Body of pancreas (tissue), 4 donors: ENCODE measurements around the gene FXR1.

Experiments used
- POLR2A ChIP-seq, 3 donors: fragments of 450-650 bp; IDR thresholded peaks; one replicate each; pipeline ENCODE4 v1.6.1; 2016; ENCODE audit warnings: antibody characterized with exemption in 3 of 3, mild to moderate bottlenecking in 2 of 3
- TF ChIP-seq, protein P1 (sequence below), 7 experiments: fragments of 450-650 bp in 4 of 7; fragments of 200-600 bp in 3 of 7; sonication (generic) in 3 of 7; IDR thresholded peaks; one replicate each; pipeline ENCODE4 v1.5.1; 2016 to 2019; ENCODE audit warnings: antibody characterized with exemption in 7 of 7

DNA sequence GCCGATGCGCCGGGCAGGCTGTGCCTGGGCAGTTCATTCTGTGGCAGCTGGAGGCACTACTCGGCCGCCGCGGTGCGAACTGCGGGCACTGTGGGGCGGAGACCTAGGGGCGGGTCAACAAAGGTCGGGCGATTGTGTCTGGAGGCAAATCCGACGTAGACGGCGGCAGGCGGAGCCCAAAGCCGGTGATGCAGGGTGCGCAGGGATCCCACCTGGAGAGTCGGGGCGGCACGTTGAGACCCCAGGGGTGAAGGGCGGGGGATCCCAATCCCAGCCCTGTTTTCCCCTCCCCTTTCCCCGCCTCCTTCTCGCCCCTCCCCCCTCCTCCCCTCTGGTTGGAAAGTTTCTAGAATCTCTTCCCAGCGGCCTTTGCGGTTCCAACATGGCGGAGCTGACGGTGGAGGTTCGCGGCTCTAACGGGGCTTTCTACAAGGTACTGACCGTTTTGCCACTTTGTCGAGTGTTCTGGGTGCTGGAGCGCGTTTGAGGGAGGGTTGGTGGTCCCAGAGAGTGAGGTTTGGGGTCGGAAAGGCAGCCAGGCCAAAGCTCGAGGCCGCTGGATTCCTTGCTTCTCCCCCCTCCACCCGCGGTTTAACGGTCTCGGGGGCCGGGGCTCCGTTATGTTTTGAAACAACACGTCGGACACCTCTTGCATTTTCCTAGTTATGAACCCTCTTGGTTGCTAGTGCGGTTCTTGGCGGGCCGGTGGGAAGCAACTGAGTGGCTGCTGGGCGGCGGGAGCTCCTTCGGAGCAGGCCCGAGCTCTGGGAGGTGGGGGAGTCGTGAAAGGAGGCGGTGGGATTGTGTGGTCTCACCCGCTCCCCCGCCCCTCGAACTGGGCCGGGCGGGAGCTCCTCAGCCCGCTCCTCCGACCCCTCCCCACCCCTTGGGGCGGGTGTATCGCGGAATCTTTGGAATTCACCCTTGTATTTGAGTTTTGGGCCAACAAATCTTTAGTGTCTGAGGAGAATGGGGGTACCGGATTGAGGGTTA, at the start of gene FXR1:
- peak in 2 of 3 donors; percentile 75 to 78 for TF ChIP-seq POLR2A (IDR thresholded peaks at IDR 0.05)
- TF ChIP-seq, protein P1, sequence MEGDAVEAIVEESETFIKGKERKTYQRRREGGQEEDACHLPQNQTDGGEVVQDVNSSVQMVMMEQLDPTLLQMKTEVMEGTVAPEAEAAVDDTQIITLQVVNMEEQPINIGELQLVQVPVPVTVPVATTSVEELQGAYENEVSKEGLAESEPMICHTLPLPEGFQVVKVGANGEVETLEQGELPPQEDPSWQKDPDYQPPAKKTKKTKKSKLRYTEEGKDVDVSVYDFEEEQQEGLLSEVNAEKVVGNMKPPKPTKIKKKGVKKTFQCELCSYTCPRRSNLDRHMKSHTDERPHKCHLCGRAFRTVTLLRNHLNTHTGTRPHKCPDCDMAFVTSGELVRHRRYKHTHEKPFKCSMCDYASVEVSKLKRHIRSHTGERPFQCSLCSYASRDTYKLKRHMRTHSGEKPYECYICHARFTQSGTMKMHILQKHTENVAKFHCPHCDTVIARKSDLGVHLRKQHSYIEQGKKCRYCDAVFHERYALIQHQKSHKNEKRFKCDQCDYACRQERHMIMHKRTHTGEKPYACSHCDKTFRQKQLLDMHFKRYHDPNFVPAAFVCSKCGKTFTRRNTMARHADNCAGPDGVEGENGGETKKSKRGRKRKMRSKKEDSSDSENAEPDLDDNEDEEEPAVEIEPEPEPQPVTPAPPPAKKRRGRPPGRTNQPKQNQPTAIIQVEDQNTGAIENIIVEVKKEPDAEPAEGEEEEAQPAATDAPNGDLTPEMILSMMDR (IDR thresholded peaks at IDR 0.05) = peak; percentile 74 to 92 (median 85)
